HL-60 (cell line): ENCODE data around the gene ACP3.

ENCODE experiments used
- DNase-seq, 2 experiments: peaks; one replicate each; pipeline ENCODE4 v3.0.0-alpha.2; 2010 to 2020; ENCODE audit warnings: low read depth in 1 of 2, low spot score in 1 of 2
- H3K27ac ChIP-seq: fragments of 250-450 bp; sonication (Bioruptor Pico); replicated peaks from 2 replicates; pipeline ENCODE4 v1.5.1; 2020; ENCODE audit warnings: mild to moderate bottlenecking, moderate library complexity
- H3K27me3 ChIP-seq: fragments of 250-450 bp; sonication (Bioruptor Pico); 2 replicates; pipeline ENCODE4 v1.5.1; 2021; ENCODE audit warnings: mild to moderate bottlenecking, moderate library complexity; ENCODE audit not compliant: insufficient read depth, poor library complexity, severe bottlenecking
- H3K4me3 ChIP-seq: replicated peaks from 2 replicates; pipeline ENCODE4 v1.5.1; 2011; ENCODE audit warnings: mild to moderate bottlenecking, control low read depth, low read length; ENCODE audit not compliant: insufficient read depth
- CTCF ChIP-seq: IDR thresholded peaks from one replicate; pipeline ENCODE4 v1.5.1; 2011; ENCODE audit warnings: low read length, control low read depth, inconsistent platforms; ENCODE audit not compliant: insufficient read depth
- GABPA ChIP-seq: IDR thresholded peaks from 2 replicates; pipeline ENCODE4 v1.6.1; 2012; ENCODE audit warnings: low read depth
- POLR2AphosphoS5 ChIP-seq: IDR thresholded peaks from 2 replicates; pipeline ENCODE4 v1.6.1; 2012; ENCODE audit warnings: low read depth
- REST ChIP-seq: IDR thresholded peaks from 2 replicates; pipeline ENCODE4 v1.6.1; 2012; ENCODE audit warnings: low read depth; ENCODE audit not compliant: insufficient replicate concordance
- SPI1 ChIP-seq: IDR thresholded peaks from 2 replicates; pipeline ENCODE4 v1.6.1; 2012; ENCODE audit warnings: low read depth, mild to moderate bottlenecking, borderline replicate concordance

ACP3 gene

GRCh38 chr3:132321304-132321703 is 4.1 kb downstream of the ACP3 start:
- H3K4me3 ChIP-seq: no peak overlapping the region
- TF ChIP-seq POLR2AphosphoS5 (no peak), SPI1 (no peak), REST (no peak), GABPA (no peak), CTCF (no peak)
- no peaks in the 10 kb centered on the region for H3K27me3 ChIP-seq
- no peak for DNase-seq
- H3K27ac ChIP-seq: no peak overlapping the region

GRCh38 chr3:132325103-132325606 is 7.9 kb downstream of the ACP3 start:
- Histone ChIP-seq H3K27ac (no peak overlapping the region), H3K27me3 (no peaks in the 10 kb centered on the region), H3K4me3 (no peak overlapping the region)
- DNase-seq: no peak
- TF ChIP-seq REST (no peak), POLR2AphosphoS5 (no peak), GABPA (no peak), CTCF (no peak), SPI1 (no peak)

GRCh38 chr3:132325634-132326033 is 8.4 kb downstream of the ACP3 start:
- no peak for DNase-seq
- no peak overlapping the region for H3K27ac ChIP-seq
- no peak overlapping the region for H3K4me3 ChIP-seq
- no peaks in the 10 kb centered on the region for H3K27me3 ChIP-seq
- TF ChIP-seq CTCF (no peak), SPI1 (no peak), POLR2AphosphoS5 (no peak), GABPA (no peak), REST (no peak)
